HUES64 (cell line): Measurements from ENCODE around the gene UGGT1. TPM values are rescaled to one million over a fixed set of nuclear protein-coding genes. Genes with fewer than 3 reads are reported as not detected.
A peak's percentile ranks its signal among the peaks of the same experiment; 100 is the strongest.

Experiments used
- H3K27ac ChIP-seq: 2 replicates; pipeline ENCODE4 v1.7.0; 2013; ENCODE audit warnings: low read depth, low read length, inconsistent platforms
- H3K27me3 ChIP-seq: 2 replicates; pipeline ENCODE4 v1.6.1; 2013; ENCODE audit warnings: mild to moderate bottlenecking, low read length; ENCODE audit not compliant: insufficient read depth
- H3K36me3 ChIP-seq: 2 replicates; pipeline ENCODE4 v1.6.1; 2013; ENCODE audit warnings: mild to moderate bottlenecking, low read length; ENCODE audit not compliant: insufficient read depth
- H3K4me1 ChIP-seq: 2 replicates; pipeline ENCODE4 v1.6.1; 2013; ENCODE audit warnings: mild to moderate bottlenecking, low read length, moderate library complexity; ENCODE audit not compliant: insufficient read depth
- H3K4me3 ChIP-seq: 2 replicates; pipeline ENCODE4 v1.5.1; 2013; ENCODE audit warnings: mild to moderate bottlenecking, low read length, moderate library complexity
- H3K9ac ChIP-seq: 2 replicates; pipeline ENCODE4 v1.6.1; 2013; ENCODE audit warnings: mild to moderate bottlenecking, low read depth, low read length
- H3K9me3 ChIP-seq: 2 replicates; pipeline ENCODE4 v1.6.1; 2013; ENCODE audit warnings: low read depth, low read length; ENCODE audit not compliant: insufficient read depth
- WGBS: fragments of 150-250, 120-280 bp; methylation state at CpG from one replicate; pipeline ENCODE4 v1.1.7; 2013; ENCODE audit warnings: missing lambda C conversion rate; 5-methylcytosine and 5-hydroxymethylcytosine counted together
- polyA plus RNA-seq, 2 experiments: library from polyadenylated mRNA; stranded (reverse); fragments of 50-300 nt; gene quantifications; one replicate each; pipeline ENCODE4 v1.2.3, GENCODE V29; 2013

Gene UGGT1, protein sequence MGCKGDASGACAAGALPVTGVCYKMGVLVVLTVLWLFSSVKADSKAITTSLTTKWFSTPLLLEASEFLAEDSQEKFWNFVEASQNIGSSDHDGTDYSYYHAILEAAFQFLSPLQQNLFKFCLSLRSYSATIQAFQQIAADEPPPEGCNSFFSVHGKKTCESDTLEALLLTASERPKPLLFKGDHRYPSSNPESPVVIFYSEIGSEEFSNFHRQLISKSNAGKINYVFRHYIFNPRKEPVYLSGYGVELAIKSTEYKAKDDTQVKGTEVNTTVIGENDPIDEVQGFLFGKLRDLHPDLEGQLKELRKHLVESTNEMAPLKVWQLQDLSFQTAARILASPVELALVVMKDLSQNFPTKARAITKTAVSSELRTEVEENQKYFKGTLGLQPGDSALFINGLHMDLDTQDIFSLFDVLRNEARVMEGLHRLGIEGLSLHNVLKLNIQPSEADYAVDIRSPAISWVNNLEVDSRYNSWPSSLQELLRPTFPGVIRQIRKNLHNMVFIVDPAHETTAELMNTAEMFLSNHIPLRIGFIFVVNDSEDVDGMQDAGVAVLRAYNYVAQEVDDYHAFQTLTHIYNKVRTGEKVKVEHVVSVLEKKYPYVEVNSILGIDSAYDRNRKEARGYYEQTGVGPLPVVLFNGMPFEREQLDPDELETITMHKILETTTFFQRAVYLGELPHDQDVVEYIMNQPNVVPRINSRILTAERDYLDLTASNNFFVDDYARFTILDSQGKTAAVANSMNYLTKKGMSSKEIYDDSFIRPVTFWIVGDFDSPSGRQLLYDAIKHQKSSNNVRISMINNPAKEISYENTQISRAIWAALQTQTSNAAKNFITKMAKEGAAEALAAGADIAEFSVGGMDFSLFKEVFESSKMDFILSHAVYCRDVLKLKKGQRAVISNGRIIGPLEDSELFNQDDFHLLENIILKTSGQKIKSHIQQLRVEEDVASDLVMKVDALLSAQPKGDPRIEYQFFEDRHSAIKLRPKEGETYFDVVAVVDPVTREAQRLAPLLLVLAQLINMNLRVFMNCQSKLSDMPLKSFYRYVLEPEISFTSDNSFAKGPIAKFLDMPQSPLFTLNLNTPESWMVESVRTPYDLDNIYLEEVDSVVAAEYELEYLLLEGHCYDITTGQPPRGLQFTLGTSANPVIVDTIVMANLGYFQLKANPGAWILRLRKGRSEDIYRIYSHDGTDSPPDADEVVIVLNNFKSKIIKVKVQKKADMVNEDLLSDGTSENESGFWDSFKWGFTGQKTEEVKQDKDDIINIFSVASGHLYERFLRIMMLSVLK (N-terminal part only)
- polyA plus RNA-seq (2013, experiment 1 of 2), result 25.1 TPM
- polyA plus RNA-seq (2013, experiment 2 of 2), result 26.2 TPM

DNA sequence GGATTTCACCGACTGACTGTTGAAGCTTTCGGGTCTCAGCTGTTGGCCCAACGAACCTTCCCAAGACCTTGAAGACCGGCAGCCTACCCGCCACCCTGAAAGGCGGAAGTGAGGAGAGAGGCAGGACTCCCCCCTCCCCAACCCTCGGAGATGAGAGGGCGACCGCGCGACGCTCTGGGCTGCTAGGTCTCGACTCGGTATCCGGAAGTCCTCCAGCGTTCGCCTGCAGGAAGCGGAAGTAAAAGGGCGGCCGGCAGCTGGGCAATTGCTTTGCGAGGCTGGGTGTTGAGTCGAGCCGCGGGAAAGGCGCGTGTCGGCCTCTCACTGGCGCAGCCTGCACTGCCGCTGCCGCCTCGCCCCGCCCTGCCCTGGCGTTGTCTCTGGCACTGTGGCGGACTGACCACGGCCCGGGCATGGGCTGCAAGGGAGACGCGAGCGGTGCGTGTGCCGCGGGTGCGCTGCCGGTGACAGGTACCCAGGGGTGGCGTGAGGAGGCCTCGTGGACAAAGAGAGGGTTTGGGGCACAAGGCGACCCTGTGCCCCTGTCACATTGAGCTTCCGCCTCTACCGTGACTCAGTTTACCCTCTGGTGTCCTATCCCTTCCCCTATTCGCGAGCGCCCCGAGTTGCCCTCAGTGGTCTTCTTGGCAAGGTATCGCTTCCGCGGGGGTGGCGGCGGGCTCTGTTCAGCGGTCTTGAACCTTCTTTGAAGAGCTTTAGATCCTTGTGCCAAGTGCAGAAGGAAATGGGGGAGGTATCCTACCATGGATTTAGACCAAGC lies at the start of gene UGGT1:
UGGT1 (plus strand) TSS at position 256 of the 781 bp plus-strand sequence; CDS start at position 414, 158 bp downstream.
- H3K4me1 ChIP-seq, result no peaks in the 10 kb centered on the region
- WGBS, result under 1% methylated on average over 59 of the region's 59 CpGs
- no peaks in the 10 kb centered on the region for H3K27me3 ChIP-seq
- H3K36me3 ChIP-seq, result peaks cover 5% of the 10 kb centered on the region
- H3K9me3 ChIP-seq, result no peaks in the 10 kb centered on the region
- peak within 1 kb of the TSS; percentile 60 for H3K27ac ChIP-seq
- peak within 1 kb of the TSS; percentile 91 for H3K4me3 ChIP-seq
- peak within 1 kb of the TSS; percentile 85 for H3K9ac ChIP-seq

DNA sequence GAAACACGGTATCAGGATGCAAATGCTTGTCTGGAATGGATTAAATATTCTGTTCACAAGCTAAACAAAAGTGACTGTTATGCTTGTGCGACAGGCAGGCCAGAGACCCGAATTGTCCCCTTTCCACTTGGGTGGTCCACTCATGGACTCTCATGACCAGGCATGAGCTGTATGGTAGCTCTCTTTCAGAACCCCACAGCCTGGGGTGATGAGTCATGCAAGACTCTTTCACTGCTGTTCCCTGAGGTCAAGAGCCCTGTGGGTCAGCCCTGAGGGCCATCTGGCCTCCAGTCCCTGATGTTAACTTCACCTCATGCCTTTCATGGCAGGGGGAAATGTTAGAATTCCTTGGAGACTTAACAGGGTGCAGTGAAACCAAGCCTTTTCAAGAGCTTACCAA lies 49.4 kb upstream of the UGGT1 start:
- H3K36me3 ChIP-seq, result no peaks in the 10 kb centered on the region
- H3K9ac ChIP-seq, result no peak overlapping the region
- peaks cover 45% of the 10 kb centered on the region for H3K9me3 ChIP-seq
- no peak overlapping the region for H3K4me3 ChIP-seq
- H3K27ac ChIP-seq, result no peak overlapping the region
- no peaks in the 10 kb centered on the region for H3K4me1 ChIP-seq
- 88% methylated on average over 3 of the region's 3 CpGs for WGBS
- H3K27me3 ChIP-seq, result no peaks in the 10 kb centered on the region

DNA sequence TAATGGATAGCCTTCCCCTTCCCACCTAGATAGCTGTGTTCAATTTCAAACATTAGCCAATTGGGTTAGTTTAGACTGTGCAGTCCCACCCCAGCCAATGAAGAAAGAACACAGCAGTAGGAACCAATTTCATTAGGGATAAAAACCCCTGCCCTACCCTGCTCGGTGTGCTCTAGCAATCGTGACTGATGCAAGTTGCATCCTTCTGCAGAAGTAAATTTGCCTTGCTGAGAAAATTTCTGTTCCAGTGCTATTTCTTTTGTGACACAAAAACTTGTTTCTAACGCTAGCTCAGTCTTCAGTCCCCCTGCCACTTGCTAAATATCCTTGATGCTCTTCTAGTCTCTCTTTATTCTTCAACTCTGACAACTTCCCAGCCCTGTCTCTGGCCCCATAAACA lies 48.0 kb upstream of the UGGT1 start:
- Histone ChIP-seq H3K9ac (no peak overlapping the region), H3K27ac (no peak overlapping the region), H3K4me1 (no peaks in the 10 kb centered on the region), H3K9me3 (peaks cover 30% of the 10 kb centered on the region), H3K36me3 (no peaks in the 10 kb centered on the region), H3K27me3 (no peaks in the 10 kb centered on the region), H3K4me3 (no peak overlapping the region)
- 89% methylated on average over 3 of the region's 3 CpGs for WGBS

DNA sequence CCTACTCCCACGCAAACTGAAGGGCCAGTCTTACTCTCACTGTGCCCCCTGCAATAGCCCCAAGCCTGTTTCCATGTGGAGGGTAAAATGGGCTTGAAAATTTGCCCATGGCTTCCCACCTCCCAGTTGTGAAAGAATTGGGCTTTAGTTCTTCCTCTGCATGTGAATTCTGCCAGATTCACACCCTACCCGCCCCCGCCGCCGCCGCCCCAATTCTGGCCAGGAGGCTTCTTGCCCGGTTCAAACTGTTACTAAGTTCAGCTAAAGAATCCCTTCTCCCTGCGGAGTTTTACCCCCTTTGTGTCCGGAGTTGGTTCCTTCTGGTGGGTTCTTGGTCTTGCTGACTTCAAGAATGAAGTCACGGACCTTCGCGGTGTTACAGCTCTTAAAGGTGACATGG lies 37.7 kb upstream of the UGGT1 start:
- no peaks in the 10 kb centered on the region for H3K4me1 ChIP-seq
- H3K9me3 ChIP-seq, result peaks cover 2% of the 10 kb centered on the region; the same call in 1 of the 2 replicates
- no peaks in the 10 kb centered on the region for H3K27me3 ChIP-seq
- no peak overlapping the region for H3K4me3 ChIP-seq
- WGBS, result 96% methylated on average over 12 of the region's 12 CpGs
- H3K36me3 ChIP-seq, result no peaks in the 10 kb centered on the region
- no peak overlapping the region for H3K9ac ChIP-seq
- H3K27ac ChIP-seq, result no peak overlapping the region

DNA sequence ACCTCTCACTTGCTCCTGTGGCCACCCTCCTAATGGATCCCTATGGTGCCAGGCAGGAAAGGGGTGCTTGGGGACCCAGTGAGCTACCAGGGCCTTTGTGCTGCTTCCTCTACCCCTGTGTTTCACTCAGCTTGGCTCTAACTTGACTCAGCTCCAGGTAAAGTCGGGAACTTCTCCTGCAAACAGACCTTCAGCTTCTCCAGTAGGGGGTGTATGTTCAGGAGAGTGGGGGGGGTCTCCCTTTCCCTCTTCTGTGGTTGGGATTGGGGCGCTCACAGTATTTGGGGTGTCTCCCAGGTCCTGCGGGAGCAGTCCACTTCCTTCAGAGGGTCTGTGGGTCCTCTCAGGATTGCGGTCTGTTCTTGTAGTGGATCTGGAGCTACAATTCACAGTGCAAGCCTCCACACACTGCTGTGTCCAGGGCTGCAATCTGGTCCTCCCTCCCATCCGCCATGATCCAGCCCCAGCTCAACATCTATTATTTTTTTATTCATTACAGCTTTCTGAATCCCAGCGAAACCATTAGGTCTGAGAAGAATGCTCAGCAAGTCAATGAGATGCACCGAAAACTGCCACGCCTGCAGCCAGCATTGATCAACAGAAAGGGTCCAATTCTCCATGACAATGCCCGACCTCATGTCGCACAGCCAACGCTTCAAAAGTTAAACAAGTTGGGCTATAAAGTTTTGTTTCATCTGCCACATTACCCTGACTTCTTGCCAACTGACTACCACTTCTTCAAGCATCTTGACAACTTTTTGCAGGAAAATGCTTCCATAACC lies 36.7 kb upstream of the UGGT1 start:
- no peak overlapping the region for H3K9ac ChIP-seq
- H3K4me3 ChIP-seq, result no peak overlapping the region
- no peak overlapping the region for H3K27ac ChIP-seq
- peaks cover 2% of the 10 kb centered on the region; the same call in 1 of the 2 replicates for H3K9me3 ChIP-seq
- no peaks in the 10 kb centered on the region for H3K36me3 ChIP-seq
- no peaks in the 10 kb centered on the region for H3K27me3 ChIP-seq
- 92% methylated on average over 11 of the region's 11 CpGs for WGBS
- H3K4me1 ChIP-seq, result no peaks in the 10 kb centered on the region

DNA sequence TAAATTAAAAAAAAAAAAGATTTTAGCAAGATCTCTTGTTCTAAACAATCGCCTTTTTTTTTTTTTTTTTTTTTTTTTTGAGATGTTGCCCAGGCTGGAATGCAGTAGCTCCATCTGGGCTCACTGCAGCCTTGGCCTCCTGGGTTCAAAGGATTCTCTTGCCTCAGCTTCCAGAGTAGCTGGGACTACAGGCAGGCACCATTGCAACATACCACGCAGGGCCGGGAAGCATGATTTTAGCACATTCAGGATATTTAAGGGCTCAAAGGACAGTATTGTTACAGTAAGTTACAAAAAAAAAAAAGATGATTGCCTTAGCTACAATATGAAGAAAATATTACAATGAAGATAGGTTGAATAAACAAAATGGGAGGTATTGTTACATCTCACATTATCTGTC lies 33.7 kb upstream of the UGGT1 start:
- no peak overlapping the region for H3K4me3 ChIP-seq
- 95% methylated on average over 3 of the region's 3 CpGs for WGBS
- no peak overlapping the region for H3K27ac ChIP-seq
- H3K9ac ChIP-seq, result no peak overlapping the region
- H3K4me1 ChIP-seq, result no peaks in the 10 kb centered on the region
- no peaks in the 10 kb centered on the region for H3K9me3 ChIP-seq
- H3K36me3 ChIP-seq, result no peaks in the 10 kb centered on the region
- no peaks in the 10 kb centered on the region for H3K27me3 ChIP-seq

DNA sequence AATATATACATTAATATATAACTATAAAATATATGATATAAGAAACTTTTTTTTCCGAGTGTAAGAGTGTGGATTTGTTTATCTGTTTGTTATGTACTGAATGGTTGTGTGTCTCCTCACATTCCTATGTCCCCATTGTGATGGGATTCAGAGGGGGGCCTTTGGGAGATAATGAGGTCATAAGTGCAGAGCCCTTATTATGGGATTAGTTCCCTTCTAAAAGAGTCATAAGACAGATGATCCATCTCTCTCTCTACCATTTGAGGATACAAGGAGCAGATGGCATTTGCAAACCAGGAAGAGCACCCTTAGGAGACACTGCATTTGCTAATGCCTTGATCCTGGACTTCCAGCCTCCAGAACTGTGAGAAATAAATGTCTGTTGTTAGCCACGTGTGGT lies 32.9 kb upstream of the UGGT1 start:
- 89% methylated on average over 2 of the region's 2 CpGs for WGBS
- no peak overlapping the region for H3K4me3 ChIP-seq

DNA sequence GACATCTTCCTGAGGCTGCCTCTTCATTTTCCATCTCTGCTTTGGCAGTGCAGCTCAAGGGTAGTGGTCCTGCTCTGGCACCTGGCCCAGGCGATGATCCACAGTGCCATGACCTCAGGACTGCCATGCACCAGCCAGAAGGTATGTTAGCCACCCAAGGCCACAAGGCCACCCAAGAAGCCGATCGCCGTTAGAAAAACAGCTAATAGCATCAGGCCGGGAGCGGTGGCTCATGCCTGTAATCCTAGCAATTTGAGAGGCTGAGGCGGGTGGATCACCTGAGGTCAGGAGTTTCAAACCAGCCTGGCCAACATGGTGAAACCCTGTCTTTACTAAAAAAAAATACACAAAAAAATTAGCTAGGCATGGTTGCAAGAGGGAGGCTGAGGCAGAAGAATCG lies 28.4 kb upstream of the UGGT1 start:
- WGBS, result 96% methylated on average over 8 of the region's 8 CpGs
- H3K9me3 ChIP-seq, result no peaks in the 10 kb centered on the region
- H3K36me3 ChIP-seq, result no peaks in the 10 kb centered on the region
- H3K4me3 ChIP-seq, result no peak overlapping the region
- H3K27ac ChIP-seq, result no peak overlapping the region
- H3K4me1 ChIP-seq, result no peaks in the 10 kb centered on the region
- no peak overlapping the region for H3K9ac ChIP-seq
- no peaks in the 10 kb centered on the region for H3K27me3 ChIP-seq

More for the DNA sequence above, 32.9 kb upstream of the UGGT1 start:
- Histone ChIP-seq H3K9me3 (no peaks in the 10 kb centered on the region), H3K36me3 (no peaks in the 10 kb centered on the region), H3K27ac (no peak overlapping the region), H3K27me3 (no peaks in the 10 kb centered on the region), H3K4me1 (no peaks in the 10 kb centered on the region), H3K9ac (no peak overlapping the region)

DNA sequence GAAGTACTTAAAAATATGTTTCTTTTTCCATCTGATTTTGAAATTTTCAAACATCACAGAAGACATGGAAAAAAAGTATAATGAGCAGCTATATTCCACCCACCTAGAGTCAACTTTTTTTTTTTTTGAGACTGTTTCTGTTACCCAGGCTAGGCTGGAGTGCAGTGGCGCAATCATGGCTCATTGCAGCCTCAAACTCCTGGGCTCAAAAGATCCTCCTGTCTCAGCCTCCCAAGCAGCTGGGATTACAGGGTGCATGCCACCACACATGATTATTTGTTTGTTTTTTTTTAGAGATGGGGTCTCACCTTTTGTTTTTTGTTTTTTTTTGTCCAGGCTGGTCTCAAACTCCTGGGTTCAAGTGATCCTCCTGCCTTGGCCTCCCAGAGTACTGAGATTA lies 26.6 kb upstream of the UGGT1 start:
- WGBS, result 94% methylated on average over 1 of the region's 1 CpG
- H3K4me1 ChIP-seq, result no peaks in the 10 kb centered on the region
- no peak overlapping the region for H3K27ac ChIP-seq
- no peaks in the 10 kb centered on the region for H3K27me3 ChIP-seq
- no peaks in the 10 kb centered on the region for H3K9me3 ChIP-seq
- H3K4me3 ChIP-seq, result no peak overlapping the region
- H3K9ac ChIP-seq, result no peak overlapping the region
- H3K36me3 ChIP-seq, result no peaks in the 10 kb centered on the region

DNA sequence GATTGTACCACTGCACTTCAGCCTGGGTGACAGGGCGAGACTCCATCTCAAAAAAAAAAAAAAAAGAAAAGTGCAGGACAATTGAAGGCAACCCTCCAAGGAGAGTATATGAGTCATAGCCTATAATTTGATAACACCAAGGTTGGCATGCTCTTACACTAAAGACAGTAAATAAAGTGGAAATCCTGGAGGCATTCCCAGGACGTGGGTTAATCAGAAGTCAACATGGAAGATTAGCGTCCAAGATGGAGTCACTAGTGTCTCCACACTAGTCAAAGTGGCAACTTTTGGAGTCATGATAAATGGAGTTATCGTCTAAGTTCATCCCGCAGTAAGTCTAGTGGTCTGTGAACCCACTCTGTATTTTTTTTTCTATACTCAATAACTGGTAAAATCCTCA lies 21.2 kb upstream of the UGGT1 start:
- Histone ChIP-seq H3K27ac (no peak overlapping the region), H3K9me3 (no peaks in the 10 kb centered on the region), H3K27me3 (no peaks in the 10 kb centered on the region), H3K4me1 (no peaks in the 10 kb centered on the region), H3K4me3 (no peak overlapping the region), H3K36me3 (no peaks in the 10 kb centered on the region), H3K9ac (no peak overlapping the region)
- 96% methylated on average over 4 of the region's 5 CpGs for WGBS
